HG03571 (cell line): ENCODE measurements around the gene ZFPM1.

Experiments
- ATAC-seq: cut with Tn5 transposase; IDR thresholded peaks from one replicate; pipeline ENCODE4 v1.9.1; 2021; ENCODE audit not compliant: unreplicated experiment

The ZFPM1 gene

DNA sequence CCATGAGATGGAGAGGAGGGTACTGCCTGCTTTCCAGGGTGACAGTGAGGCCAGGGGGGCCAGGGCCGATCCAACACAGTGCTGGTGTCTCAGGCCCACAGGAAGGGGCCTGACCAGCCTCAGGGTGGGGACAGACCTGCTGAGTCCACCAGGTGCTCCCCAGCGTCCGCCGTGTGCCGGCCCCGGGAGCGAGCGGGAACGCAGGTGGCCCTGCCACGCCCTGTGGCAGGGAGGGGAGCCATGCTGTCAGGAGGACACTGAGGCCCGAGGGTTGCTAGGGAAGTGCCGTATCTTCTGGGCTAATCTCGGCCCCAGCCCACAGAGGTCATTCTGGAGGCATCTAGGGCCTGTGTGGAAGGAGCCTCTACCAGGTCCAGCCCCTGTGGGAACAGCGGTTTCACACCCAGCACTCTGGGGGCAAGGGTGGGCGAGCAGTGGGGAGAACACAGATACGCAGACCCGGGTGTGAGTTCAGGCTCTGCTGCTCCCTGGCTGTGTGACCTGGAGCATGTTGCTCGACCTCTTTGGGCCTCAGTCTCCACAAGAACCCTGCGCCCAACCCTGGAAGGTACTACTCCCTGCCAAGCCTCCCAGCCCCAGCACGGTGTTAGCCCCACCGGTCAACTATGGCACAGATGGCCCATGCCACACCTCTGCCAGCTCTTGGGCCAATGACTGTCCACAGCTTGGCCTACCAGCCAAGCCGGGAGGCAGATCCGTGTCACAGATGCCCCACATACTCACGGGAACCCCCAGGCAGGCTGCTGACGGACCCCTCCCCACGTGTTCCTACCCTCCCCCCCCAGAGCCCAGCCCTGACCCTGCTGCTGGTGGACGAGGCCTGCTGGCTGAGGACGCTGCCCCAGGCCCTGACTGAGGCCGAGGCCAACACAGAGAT is 73.2 kb downstream of the ZFPM1 start:
- no peak for ATAC-seq

DNA sequence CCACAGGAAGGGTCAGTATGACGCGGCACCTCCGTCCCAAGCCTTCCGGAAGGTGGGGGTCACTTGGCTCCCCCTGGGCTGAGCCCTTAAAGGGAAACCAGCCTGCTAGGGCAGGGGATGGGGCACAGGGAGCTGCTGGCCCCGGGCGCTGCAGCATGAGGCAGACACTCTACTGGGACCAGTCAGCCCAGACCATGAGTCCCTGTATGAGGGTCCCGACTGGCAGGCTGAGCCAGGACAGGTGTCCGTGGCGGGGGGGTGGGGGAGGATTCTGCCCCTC is 73.8 kb downstream of the ZFPM1 start:
- ATAC-seq = no peak

DNA sequence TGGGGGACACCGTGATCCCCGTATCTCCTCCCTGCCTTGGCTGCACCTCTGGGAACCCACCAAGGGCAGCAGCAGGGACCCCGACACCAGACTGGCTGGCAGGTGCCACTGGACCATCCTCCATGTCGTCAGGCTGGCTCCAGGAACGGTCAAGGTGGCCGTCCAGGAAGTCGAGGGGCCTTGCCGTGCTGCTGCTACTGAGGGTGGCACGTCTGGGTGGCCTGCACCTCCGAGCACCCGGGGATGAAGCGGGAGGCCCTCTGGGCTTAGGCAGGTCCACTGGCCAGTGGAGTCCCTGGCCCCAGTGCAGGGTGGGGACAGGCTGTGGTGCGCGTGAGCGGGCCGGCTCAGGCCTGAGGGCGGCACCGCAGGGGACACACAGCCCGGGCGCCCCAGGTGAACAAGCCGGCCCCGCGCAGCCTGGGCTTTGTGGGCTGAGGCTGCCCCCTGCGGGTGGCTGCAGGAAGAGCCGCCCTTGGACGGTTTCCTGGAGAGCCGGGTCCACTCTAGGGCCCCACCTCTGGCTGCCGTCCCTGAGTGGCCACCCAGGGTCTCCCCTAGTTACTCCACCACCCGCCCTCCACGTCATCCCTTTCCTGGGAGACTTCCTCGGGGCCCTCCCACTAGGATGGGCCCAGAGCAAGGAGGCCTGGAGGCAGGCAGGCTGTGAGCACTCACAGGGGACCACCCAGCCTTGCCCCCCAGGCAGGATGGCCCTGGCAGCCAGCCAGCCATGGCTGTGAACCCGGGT is 74.3 kb downstream of the ZFPM1 start:
- ATAC-seq = no peak

DNA sequence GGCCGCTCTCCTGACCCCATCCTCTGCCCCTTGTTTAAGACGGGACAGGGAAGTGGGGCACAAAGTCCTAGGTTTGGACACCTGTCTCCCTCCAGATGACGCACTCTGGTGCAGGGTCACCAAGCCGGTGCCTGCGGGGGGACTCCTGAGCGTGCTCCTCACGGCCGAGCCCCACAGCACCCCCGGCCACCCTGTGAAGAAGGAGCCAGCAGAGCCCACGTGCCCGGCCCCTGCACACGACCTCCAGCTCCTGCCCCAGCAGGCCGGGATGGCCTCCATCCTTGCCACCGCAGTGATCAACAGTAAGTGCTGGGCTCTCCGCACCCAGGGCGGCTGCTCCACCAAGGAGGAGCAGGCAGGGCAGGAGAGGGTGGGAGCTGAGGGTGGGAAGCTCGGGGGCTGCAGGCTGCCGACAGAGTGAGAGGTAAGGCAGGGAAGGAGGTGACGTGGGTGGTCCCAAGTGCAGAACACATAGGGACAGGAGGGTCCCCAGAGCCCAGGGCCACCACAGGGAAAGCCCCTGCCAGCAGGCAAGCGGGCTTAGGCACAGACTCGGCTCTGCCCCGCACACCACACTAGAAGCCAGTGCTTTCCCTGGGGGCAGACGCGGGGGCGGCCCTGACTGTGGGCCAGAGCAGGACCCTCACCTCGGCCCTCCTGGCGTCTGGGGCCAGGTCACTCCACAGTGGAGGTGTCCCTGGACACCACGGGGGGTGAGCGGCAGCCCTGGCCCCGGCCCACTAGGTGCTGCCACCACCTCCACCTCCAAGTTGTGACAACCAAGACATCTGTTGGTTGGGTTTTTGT is 75.1 kb downstream of the ZFPM1 start:
- no peak for ATAC-seq

DNA sequence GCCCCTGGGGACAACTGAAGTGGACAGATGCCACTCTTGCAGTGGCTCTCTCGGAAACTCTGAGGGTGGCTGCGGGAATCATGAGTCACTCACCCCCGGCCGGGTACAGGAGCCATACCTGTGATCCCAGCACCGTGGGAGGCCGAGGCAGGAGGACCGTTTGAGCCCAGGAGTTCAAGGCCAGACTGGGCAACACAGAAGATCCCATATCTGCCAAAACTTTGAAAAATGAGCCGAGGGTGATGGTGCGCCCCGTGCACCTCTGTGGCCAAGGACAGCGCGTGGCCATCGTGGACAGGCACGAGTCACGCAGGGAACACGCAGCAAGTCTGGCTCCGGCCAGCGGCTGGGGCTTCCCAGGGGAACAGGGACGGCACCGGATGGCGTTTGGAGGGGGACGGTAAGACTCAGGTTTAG is 75.8 kb downstream of the ZFPM1 start:
- ATAC-seq = no peak

DNA sequence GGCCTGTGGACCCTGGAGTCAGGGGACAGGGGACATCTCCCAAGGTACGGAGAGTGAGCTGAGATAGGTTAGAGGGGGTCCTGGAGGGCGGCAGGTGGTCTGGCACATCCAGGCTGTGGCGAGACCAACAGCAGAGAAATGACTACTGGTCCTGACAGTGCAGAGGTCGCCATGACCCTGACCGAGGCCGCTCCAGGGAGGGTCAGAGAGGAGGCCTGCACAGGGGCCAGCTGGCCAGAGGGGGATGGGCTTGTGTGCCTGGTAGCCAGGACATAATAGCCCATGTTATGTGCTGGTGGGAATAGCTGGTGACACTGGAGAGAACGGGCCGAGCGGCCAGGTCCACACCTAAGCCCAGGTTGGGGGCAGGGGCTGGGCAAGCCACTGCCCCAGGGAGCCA is 76.5 kb downstream of the ZFPM1 start:
- no peak for ATAC-seq

DNA sequence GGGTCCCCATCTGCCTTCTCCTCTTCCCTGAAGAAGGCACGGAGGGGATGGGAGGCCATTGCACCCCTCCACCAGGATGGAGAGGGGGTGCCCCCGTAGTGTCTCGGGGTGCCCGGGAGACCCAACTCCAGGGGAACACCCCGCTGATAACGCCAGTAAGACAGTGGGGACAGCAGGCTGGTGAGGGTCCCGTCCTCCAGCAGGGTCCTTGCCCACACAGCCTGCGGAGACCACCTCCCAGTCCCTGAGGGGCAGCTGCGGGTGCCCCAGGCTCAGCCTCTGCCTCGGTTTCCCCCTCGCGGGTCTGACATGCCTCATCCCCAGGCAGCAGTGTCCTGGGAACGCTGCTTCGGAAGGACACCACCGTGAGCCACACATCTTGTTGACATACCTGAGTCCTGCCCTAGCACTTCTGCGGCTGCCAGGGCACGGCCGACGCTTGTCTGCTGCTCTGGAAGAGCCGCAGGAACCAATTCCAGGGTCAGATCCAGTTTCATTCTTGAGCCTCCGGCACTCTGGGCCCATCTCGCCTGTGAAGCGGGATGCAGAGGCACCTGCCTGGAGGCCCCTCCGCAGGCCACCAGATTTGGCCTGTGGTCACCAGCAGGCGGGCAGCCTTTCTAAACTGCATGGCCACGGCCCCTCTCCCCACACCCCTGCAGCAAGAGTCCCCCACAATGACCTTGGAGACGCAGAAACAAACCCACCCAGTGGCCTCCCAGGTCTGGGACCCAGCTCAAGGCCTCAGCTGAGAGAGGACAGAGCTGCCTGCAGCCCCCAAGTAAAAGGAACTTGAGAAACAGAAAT is 77.2 kb downstream of the ZFPM1 start:
- no peak for ATAC-seq

DNA sequence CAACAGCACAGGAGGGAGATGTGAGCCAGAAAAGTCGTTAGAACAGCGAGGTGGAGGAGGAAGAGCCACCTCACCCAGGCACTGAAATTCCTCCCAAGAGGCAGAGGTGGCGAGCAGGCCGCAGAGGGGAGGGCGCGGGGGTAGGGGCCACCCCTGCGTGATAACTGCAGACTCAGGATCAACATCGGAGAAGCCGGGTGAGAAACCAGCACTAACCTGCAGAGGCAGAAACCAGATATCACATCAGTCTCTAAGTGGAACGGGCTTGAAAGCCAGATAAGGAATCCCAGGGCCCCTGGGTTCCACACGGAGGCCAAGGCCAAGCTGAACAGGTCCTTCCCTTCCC is 77.8 kb downstream of the ZFPM1 start:
- ATAC-seq = no peak

DNA sequence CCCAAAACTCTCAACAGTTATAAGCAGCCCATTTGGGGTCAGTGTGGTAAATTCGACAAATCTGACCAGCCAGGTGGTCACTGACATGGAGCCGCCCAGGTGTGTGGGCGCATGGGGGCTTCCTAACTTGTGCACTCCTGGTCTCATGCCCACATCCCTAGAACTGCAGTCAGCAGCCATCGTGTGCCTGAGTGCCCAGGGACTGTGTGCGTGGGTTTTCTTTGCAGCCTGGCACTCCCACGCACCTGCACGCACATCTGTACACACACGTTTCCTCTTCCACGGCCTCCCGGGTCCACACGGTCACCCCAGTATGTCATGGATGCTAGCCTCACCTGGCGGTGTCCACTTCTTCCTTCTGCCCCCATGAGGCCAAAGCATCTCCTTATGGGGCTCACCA is 78.3 kb downstream of the ZFPM1 start:
- ATAC-seq = no peak

DNA sequence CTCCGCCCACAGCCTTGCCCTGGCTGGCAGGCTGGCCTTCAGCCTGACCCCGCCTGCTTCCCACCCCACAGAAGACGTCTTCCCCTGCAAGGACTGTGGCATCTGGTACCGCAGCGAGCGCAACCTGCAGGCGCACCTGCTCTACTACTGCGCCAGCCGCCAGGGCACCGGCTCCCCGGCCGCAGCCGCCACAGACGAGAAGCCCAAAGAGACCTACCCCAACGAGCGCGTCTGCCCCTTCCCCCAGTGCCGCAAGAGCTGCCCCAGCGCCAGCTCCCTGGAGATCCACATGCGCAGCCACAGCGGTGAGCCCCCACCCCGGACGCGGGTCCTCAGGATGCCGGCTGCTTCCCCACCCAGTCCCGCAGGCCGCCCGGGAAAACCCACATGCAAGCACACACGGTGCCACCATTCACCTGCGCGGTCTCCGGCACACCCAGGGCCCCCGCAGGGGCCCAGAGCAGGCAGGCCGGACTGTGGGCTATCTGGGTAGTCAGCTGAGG is 78.9 kb downstream of the ZFPM1 start:
- no peak for ATAC-seq

DNA sequence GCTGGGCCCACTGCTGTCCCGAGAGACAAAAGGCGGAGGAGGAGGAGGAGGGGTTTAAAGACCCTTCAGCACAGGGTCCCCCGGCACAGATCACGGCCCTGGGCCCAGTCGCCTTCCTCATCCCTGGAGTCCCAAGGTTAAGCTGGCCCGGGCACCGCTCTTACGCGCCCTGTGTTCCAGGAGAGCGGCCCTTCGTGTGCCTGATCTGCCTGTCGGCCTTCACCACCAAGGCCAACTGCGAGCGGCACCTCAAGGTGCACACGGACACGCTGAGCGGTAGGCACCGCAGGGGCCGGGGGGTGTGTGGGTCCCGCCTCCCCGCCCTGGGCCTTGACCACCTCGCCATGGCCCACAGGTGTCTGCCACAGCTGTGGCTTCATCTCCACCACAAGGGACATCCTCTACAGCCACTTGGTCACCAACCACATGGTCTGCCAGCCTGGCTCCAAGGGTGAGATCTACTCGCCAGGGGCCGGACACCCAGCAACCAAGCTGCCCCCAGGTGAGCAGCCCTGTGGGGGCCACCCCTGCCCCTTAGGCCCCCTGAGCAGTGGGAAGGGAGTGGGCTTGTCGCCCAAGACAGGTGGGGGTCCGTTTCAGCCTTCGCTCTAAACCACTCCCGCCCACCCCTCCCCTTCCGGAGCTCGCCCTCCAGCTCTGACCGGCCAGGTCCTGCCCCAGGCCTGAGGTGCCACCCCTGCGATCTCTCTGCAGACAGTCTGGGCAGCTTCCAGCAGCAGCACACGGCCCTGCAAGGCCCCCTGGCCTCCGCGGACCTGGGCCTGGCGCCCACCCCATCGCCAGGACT is 79.6 kb downstream of the ZFPM1 start:
- ATAC-seq = no peak

DNA sequence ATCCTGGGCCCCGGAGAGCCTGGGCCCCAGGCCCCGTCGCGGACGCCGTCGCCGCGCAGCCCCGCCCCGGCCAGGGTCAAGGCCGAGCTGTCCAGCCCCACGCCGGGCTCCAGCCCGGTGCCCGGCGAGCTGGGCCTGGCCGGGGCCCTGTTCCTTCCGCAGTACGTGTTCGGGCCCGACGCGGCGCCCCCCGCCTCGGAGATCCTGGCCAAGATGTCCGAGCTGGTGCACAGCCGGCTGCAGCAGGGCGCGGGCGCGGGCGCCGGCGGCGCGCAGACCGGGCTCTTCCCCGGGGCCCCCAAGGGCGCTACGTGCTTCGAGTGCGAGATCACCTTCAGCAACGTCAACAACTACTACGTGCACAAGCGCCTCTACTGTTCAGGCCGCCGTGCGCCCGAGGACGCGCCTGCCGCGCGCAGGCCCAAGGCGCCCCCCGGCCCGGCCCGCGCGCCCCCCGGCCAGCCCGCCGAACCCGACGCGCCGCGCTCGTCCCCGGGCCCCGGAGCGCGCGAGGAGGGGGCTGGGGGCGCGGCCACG is 80.4 kb downstream of the ZFPM1 start:
- ATAC-seq = no peak

DNA sequence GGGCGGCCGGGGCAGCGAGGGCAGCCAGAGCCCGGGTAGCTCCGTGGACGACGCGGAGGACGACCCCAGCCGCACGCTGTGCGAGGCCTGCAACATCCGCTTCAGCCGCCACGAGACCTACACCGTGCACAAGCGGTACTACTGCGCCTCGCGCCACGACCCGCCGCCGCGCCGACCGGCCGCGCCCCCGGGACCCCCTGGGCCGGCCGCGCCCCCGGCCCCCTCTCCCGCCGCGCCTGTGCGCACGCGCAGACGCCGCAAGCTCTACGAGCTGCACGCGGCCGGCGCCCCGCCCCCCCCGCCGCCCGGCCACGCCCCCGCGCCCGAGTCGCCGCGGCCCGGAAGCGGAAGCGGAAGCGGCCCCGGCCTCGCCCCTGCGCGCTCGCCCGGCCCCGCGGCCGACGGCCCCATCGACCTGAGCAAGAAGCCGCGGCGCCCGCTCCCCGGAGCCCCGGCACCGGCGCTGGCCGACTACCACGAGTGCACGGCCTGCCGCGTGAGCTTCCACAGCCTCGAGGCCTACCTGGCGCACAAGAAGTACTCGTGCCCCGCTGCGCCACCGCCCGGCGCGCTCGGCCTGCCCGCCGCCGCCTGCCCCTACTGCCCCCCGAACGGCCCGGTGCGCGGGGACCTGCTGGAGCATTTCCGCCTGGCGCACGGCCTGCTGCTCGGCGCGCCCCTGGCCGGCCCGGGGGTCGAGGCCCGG is 81.0 kb downstream of the ZFPM1 start:
- peak; percentile 61 for ATAC-seq

DNA sequence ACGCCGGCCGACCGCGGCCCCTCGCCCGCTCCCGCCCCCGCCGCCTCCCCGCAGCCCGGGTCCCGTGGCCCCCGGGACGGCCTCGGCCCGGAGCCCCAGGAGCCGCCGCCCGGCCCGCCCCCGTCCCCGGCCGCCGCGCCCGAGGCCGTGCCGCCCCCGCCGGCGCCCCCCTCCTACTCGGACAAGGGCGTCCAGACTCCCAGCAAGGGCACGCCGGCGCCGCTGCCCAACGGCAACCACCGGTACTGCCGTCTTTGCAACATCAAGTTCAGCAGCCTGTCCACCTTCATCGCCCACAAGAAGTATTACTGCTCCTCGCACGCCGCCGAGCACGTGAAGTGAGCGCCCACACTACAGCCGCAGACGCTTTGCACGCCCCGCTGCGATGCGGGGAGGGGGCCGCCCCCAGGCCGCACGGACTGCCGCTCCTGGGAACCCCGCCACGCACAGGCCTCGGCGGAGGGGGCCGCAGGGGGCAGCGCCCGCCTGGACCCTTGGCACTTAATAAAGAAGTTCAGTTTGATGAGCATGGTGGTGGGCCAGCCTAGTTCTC is 81.6 kb downstream of the ZFPM1 start:
- ATAC-seq = peak; percentile 26

DNA sequence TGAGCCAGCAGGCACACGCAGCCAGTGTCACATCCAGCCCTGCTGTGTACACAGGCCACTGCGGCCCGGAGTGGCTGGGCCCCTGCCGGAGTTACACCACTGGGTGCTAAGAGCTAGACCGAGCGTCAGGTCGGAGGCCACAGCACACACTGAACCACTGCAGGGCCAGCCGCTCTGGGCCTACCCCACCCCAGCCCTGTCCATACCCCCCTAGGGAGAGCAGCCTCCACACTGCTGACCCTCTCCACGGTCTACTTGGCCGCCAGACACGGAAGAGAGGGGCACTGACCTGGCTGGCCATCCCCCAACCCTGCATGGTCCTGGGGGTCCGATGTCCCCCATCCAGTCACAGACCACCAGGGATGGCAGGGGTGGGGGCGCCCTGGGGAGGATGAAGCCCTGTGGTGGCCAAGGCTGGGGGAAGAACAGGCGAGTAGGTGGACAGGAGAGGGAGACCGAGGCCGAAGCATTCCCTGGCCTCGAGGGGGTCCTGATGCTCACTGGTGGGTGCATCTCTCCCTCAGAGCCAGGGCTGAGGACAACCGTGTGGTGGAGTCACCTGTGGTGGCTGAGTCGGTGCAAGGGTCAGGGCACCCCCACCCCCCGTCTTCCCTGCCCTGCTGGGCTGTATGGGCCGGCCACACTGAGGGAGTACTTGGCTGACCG is 82.2 kb downstream of the ZFPM1 start:
- no peak for ATAC-seq

DNA sequence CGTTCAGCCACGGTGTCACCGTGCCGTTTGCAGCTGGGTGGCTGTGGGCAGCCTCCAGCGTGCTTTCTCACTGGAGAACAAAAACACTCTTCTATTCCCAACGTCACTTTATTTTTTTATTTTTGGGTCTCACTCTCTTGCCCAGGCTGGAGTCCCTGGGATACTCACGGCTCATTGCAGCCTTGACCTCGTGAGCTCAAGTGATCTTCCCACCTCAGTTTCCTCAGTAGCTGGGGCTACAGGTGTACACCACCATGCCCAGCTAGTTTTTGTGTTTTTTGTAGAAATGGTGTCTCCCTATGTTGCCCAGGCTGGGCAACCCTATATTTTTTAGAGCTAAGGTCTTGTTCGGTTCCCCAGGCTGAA is 82.8 kb downstream of the ZFPM1 start:
- no peak for ATAC-seq

DNA sequence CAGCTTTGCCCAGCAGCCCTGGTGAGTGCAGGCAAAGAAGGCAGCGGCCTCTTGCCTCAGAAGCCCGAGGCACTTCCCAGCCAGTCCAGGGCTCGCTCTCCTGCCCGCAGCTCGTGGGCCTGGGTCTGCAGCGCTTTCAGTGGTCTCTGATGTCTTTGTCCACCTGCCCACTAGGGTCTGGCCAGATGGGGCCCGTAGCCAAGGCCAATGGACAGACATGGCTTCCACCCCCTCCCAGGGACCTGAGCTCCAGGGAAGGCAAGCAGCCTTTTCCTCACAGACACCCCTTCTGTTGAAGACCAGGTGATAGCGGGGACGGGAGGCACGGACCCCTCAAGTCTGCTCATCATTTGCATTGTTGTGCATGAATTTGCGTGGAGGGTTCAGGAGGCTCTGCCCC is 83.4 kb downstream of the ZFPM1 start:
- no peak for ATAC-seq

DNA sequence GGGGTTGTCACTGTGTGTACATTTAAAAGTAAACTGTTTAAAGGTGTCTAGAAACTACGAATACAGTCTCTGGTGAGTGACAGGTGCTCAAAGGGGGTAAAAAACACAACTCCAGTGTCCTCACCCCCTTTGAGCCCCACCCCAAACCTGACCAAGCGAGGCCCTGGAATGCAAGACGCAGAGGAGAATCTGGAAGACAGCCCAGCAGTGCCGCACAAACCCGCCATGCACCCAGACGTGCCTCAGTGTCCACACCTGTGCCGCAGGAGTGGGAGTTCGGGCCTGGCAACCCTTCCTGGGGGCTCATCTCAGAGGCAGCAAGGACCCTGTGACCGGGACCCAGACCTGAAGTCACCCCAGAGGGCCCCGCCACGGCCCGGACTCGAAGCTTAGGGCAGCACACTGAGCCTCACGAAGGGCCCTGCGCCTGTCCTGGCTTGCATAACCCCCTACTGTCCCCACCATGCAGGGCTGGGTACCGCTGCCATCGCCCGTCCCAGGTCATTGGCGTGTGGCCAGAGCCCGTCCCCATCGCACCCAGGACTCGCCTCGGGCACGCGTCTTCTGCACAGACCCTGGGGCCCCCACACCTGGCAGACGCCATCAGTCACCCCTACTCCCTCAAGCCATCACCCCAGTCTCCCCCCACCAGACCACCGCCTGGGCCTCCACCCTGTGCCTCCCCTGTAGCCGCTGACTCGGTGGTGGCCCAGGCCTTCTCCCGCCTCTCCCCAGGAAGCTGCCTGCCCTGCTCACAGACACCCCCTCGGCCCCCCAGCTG is 84.1 kb downstream of the ZFPM1 start:
- no peak for ATAC-seq
